Cerebellar cortex (tissue), 1 donor: ENCODE data around the gene PXDN.

ENCODE experiments used
- DNase-seq: peaks from one replicate; pipeline ENCODE4 v3.0.0-alpha.2; 2015; ENCODE audit warnings: low spot score

PXDN gene

GRCh38 chr2:1647417-1648240 lies 96.7 kb downstream of the PXDN start:
- no peak for DNase-seq

GRCh38 chr2:1645761-1646476 lies 98.4 kb downstream of the PXDN start:
- no peak for DNase-seq

GRCh38 chr2:1644427-1644826 lies 99.9 kb downstream of the PXDN start:
- no peak for DNase-seq

GRCh38 chr2:1642993-1643619 lies 101.2 kb downstream of the PXDN start:
- no peak for DNase-seq

- no peak for DNase-seq
Observed at GRCh38 chr2:1642066-1642861, 102.1 kb downstream of the PXDN start.

GRCh38 chr2:1641523-1641922 lies 102.8 kb downstream of the PXDN start:
- no peak for DNase-seq

GRCh38 chr2:1640301-1641135 lies 103.8 kb downstream of the PXDN start:
- DNase-seq = no peak

- no peak for DNase-seq
Observed at GRCh38 chr2:1639086-1639858, 105.0 kb downstream of the PXDN start.

GRCh38 chr2:1638281-1638860 lies 105.9 kb downstream of the PXDN start:
- no peak for DNase-seq

- no peak for DNase-seq
Observed at GRCh38 chr2:1636791-1637415, 107.4 kb downstream of the PXDN start.

GRCh38 chr2:1635823-1636222 lies 108.5 kb downstream of the PXDN start:
- no peak for DNase-seq

GRCh38 chr2:1634681-1635341 lies 109.5 kb downstream of the PXDN start:
- DNase-seq = no peak

GRCh38 chr2:1633936-1634587 lies 110.3 kb downstream of the PXDN start:
- DNase-seq = peak; percentile 52

- DNase-seq = no peak
Observed at GRCh38 chr2:1633092-1633671, 111.1 kb downstream of the PXDN start.

- DNase-seq = no peak
Observed at GRCh38 chr2:1632510-1632909, 111.8 kb downstream of the PXDN start.

GRCh38 chr2:1632002-1632348 lies 112.3 kb downstream of the PXDN start:
- no peak for DNase-seq

GRCh38 chr2:1631292-1632001 lies 112.9 kb downstream of the PXDN start:
- DNase-seq = no peak

- DNase-seq = no peak
Observed at GRCh38 chr2:1628893-1629292, 115.4 kb downstream of the PXDN start.
